HEK293T (cell line): ENCODE measurements around the gene UCHL1.

Experiments used
- ARNT ChIP-seq: fragments of 450-650 bp; IDR thresholded peaks from 2 replicates; pipeline ENCODE4 v1.6.1; 2017; ENCODE audit warnings: mild to moderate bottlenecking
- BHLHE40 ChIP-seq: fragments of 450-650 bp; IDR thresholded peaks from 2 replicates; pipeline ENCODE4 v1.6.1; 2016; ENCODE audit warnings: mild to moderate bottlenecking, moderate library complexity, borderline replicate concordance
- CTBP1 ChIP-seq: fragments of 450-650 bp; IDR thresholded peaks from 2 replicates; pipeline ENCODE4 v1.6.1; 2016; ENCODE audit warnings: borderline replicate concordance
- ELF4 ChIP-seq: fragments of 450-650 bp; IDR thresholded peaks from 2 replicates; pipeline ENCODE4 v1.6.1; 2017; ENCODE audit warnings: antibody characterized with exemption
- FOXA1 ChIP-seq: fragments of 450-650 bp; IDR thresholded peaks from 2 replicates; pipeline ENCODE4 v1.6.1; 2016; ENCODE audit warnings: mild to moderate bottlenecking
- FOXM1 ChIP-seq: fragments of 450-650 bp; IDR thresholded peaks from 2 replicates; pipeline ENCODE4 v1.6.1; 2017; ENCODE audit warnings: mild to moderate bottlenecking, borderline replicate concordance
- SP1 ChIP-seq: fragments of 450-650 bp; IDR thresholded peaks from 2 replicates; pipeline ENCODE4 v1.6.1; 2017
- SUZ12 ChIP-seq: fragments of 450-650 bp; IDR thresholded peaks from 2 replicates; pipeline ENCODE4 v1.6.1; 2016; ENCODE audit warnings: mild to moderate bottlenecking
- ZNF384 ChIP-seq: fragments of 450-650 bp; IDR thresholded peaks from 2 replicates; pipeline ENCODE4 v1.6.1; 2016
- TF ChIP-seq, protein P1 (sequence below): fragments of 450-650 bp; IDR thresholded peaks from 2 replicates; pipeline ENCODE4 v1.6.1; 2016

DNA sequence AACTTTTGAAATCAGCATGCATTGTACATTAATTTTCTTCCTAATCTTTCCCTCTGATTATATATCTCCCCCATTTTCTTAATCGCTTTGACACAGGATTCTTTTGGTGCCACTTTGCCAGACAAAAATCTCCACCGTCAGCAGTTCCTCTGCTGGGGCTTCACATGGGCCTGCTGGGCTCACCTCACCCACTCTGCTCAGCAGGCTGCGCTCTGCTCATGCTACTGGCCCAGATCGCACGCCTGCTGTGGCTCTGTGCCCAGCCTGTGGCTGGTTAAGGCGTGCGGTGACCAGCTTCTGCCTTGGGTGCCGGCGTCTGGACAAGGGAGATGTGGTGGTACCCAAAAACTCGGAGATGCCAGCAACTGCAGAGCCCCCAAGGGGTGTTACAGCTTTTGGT, 31.1 kb downstream of the UCHL1 start:
- no peak for TF ChIP-seq SP1
- no peak for TF ChIP-seq ELF4
- no peak for TF ChIP-seq ARNT
- TF ChIP-seq BHLHE40 = no peak
- TF ChIP-seq ZNF384 = no peak
- TF ChIP-seq, protein P1, sequence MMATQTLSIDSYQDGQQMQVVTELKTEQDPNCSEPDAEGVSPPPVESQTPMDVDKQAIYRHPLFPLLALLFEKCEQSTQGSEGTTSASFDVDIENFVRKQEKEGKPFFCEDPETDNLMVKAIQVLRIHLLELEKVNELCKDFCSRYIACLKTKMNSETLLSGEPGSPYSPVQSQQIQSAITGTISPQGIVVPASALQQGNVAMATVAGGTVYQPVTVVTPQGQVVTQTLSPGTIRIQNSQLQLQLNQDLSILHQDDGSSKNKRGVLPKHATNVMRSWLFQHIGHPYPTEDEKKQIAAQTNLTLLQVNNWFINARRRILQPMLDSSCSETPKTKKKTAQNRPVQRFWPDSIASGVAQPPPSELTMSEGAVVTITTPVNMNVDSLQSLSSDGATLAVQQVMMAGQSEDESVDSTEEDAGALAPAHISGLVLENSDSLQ = no peak
- TF ChIP-seq SUZ12 = no peak
- no peak for TF ChIP-seq FOXA1
- no peak for TF ChIP-seq FOXM1
- TF ChIP-seq CTBP1 = no peak
